ENCODE results near the gene LCTL.
"Not testable (repeated sequence)": the region's sequence is repeated elsewhere in the genome, so short reads cannot be mapped to it uniquely, and the experiment has no call there.

- not testable (repeated sequence) for TF ChIP-seq POLR2A, CTCF (IDR thresholded peaks at IDR 0.05)
Observed at GRCh38 chr15:66500346-66500745, 65.5 kb downstream of the LCTL start.
